Caki2 (cell line): ENCODE results near the gene PRR7. TPM values are rescaled to one million over a fixed set of nuclear protein-coding genes. Genes with fewer than 3 reads are reported as not detected.

Experiments
- DNase-seq: peaks from one replicate; pipeline ENCODE4 v3.0.0-alpha.2; 2015; ENCODE audit warnings: low read depth
- in situ Hi-C: cut with HindIII; loops from 2 replicates; pipeline ENCODE4 v1.10.0; 2016; ENCODE audit warnings: low sequenced_read_pairs, low pct_unique_long_range_greater_than_20kb, mixed read lengths
- total RNA-seq: library from RNA; depleted of rRNA; stranded (reverse); fragments of >200 nt; shearing (Covaris generic); gene quantifications from 2 replicates; pipeline ENCODE4 v1.2.3, GENCODE V29; 2014; ENCODE audit warnings: low replicate concordance

The PRR7 gene
- total RNA-seq, 1 experiment from 2014 or later: 50.5 TPM

DNA sequence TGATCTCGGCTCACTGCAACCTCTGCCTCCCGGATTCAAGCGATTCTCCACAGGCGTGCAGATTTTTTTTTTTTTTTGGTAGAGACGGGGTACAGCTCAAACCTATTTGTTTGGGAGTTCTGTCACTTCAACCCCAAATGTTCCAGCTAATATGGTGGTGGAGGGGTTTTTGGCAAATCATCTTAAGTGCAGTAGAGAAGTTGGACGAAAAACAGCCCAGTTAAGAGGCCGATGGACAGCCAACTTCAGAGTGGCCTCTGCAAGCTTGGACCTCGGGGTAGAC, 756 bp upstream of the PRR7 start:
- DNase-seq: no peak
- in situ Hi-C loops: no loop called here

- peak; percentile 65 for DNase-seq
- in situ Hi-C loops: no loop called here
Measured at GRCh38 chr5:177447066-177447610, 524 bp downstream of the PRR7 start.

DNA sequence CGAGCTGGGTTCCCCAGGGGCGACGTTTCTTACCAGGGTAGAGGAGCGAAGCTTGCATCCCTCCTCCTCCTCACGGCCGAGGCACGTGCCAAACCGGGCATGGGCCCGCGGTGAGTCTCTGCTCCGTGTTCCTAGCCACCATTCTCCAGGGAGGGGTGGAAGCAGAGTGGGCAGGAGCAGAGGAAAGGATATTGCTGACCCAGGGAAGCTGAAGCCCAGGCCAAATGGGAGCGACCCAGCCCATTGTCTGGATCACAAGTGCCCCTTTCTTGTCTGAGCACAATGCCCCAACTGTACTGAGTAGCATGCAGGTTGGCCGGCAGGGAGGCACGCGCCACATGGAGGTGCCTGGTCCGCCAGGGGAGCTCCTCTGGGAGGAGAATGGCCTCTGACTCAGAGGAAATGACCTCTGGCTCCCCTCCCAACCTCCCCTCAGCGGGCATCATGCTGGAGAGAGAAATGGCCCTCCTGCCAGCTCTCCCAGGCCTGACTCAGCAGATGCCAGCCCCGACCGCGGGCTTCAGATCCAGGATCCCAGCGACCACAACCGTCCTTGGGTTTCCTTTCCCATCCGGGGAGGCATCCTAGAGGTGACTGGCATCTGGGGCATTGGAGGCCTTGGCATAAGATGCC, 1.1 kb downstream of the PRR7 start:
- in situ Hi-C loops: no loop called here
- DNase-seq: peak; percentile 96

- in situ Hi-C loops: no loop called here
- DNase-seq: no peak
Measured at GRCh38 chr5:177448244-177448950, 1.8 kb downstream of the PRR7 start.

GRCh38 chr5:177449140-177450061, 2.8 kb downstream of the PRR7 start:
- in situ Hi-C loops: no loop called here
- DNase-seq: no peak

DNA sequence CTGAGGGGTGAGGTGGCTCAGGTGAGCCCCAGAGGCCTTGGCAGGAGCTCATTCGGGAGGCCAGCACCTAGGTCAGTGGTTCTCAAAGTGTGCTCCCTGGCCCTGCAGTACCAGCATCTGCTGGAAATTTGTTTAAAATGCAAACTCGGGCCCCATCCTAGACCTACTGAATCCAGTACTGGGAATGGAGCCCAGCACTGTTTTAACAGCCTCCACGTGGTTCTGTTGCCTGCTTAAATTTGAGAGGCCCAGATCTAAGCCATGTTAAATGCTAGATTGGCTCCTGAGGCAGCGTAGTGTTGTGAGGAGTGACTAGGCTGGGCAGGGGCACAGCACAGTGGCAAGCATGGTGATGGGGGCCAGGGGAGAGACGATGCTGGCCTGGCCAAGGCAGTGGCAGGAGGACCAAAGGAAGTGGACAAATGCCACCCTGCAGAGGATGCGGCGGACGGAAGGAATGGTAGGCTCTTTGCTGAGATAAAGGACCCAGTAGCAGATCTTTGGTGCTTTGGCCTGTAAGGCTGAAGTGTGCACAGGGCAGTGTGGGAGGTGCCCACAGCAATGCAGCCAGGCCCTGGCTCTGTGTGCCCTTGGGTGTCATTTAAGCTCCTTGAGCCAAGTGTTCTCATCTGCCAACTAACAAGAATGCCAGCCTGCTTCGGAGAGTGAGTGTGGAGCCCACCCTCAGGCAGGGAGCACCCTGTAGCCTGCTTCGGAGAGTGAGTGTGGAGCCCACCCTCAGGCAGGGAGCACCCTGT, 4.2 kb downstream of the PRR7 start:
- DNase-seq: no peak
- in situ Hi-C loops: no loop called here

DNA sequence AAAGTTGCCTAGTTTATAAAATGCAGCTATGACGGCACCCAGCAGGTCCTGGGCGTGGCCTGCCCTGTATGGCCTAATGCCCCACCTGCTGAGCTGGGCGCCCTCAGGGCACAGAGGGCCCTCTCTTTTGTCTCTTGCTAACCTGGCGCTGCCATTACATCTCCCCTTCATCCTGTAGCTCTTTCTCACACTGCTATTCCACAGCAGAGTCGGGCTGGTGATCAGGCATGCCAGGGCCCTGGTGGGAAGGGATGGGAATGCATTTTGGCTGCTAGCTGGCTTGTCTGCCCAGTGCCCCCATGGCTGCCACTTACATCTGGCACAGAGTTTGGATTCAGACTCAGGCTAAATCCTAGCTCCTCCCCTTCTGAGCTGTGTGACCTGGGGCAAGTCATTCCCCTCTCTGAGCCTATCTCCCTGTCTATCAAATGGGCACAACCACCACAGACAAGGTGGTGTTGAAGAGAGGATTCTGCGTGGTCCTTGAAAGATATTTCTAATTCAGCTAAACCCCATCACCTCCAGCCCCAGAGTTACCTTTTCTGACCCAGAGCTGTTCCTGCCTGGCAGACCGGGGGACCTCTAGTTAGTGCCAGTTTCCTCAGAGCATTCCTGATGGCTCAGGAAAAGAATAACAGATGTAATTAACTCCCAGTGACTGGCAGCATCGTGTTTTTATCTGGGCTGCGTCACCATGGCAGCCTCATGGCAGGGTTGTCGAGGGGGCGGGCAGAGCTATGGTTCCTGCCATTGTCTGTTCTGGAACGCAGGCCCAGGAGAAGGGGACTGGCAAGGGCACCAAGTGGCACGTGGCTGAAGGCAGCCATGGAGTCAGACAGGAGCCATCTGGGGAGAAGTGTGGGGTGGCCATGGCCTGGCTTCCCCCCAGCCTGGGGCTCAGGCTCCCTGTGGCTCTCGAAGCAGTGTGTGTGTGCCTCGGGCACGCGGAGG, 6.3 kb downstream of the PRR7 start:
- in situ Hi-C loops: no loop called here
- DNase-seq: no peak

DNA sequence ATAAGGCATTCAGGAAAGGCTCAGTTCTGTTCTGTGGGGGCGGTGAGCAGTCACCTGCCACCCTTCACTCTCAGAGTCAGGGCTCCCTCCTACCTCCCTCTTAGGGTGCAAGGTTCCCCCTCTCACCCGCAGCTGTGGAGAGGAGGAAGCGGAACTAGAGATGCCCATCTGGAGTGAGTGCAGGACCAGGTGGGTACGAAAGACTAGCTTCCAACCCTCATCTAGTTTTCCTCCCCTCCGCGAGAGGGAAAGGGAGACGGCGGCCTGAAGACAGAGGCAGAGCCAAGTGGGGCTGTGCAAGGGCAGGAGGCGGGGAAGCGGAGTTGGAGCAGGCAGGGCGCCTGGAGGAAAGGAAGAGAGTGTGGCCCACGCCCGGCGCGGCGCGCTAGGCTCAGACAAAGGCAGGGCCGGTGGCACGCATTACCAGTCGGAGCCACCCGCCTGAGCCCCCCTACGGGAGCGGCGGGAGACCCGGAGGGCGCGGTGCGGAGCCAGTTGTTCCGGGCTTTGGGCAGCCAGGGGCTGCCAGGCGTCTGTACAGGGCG, 7.3 kb downstream of the PRR7 start:
- in situ Hi-C loops: no loop called here
- no peak for DNase-seq

DNA sequence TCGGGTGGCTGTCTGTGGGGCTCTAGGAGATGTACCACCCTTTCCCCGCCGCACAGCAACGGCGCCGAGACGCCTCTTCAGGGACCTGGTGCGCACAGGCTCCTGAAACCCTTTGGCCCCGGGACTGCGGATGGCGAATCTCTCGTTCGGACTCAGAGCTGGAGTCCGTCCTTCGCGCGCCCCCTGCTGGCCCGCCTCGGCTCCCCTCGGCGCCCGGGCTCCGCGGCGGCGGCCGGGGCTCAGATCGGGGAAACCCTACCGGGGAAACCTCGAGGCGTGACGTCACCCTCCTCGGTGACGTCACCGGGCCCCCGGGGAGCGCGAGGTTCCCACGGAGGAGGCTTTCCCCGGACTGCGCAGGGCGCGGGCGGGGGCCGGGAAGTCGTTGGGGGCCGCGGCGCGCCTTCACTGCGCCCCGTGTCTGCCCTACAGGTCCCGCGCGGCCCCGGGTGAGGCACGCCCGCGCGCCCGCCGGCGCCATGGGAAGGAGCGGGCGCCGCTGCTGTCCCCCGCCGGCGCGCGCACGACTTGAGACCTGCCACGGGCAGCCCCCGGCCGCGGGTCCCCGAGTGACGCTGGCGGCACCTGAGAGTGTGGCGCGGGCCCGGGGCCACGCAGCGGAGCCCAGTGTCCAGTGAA, 7.9 kb downstream of the PRR7 start:
- in situ Hi-C loops: no loop called here
- DNase-seq: peak; percentile 92

GRCh38 chr5:177455036-177455660, 8.5 kb downstream of the PRR7 start:
- in situ Hi-C loops: no loop called here
- DNase-seq: peak; percentile 90

GRCh38 chr5:177455661-177456590, 9.3 kb downstream of the PRR7 start:
- in situ Hi-C loops: no loop called here
- DNase-seq: peak; percentile 77

DNA sequence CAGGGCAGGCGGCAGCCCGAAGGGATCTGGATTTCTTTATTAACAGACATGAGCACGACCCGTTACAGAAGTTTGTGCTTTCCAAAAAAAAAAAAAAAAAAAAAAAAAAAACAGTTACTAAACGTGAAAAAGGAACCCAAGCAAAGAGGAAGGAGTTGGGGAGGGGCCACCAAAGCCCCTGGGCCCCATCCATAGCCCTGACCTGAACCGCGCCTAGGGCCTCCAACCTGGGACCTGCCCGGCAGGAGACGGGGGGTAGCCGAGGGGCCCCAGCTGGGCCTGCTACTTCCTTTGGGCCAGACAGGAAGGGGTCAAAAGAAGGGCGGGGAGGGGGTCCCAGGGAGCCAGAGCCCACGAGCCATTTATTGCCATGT, 10.0 kb downstream of the PRR7 start:
- in situ Hi-C loops: no loop called here
- no peak for DNase-seq

DNA sequence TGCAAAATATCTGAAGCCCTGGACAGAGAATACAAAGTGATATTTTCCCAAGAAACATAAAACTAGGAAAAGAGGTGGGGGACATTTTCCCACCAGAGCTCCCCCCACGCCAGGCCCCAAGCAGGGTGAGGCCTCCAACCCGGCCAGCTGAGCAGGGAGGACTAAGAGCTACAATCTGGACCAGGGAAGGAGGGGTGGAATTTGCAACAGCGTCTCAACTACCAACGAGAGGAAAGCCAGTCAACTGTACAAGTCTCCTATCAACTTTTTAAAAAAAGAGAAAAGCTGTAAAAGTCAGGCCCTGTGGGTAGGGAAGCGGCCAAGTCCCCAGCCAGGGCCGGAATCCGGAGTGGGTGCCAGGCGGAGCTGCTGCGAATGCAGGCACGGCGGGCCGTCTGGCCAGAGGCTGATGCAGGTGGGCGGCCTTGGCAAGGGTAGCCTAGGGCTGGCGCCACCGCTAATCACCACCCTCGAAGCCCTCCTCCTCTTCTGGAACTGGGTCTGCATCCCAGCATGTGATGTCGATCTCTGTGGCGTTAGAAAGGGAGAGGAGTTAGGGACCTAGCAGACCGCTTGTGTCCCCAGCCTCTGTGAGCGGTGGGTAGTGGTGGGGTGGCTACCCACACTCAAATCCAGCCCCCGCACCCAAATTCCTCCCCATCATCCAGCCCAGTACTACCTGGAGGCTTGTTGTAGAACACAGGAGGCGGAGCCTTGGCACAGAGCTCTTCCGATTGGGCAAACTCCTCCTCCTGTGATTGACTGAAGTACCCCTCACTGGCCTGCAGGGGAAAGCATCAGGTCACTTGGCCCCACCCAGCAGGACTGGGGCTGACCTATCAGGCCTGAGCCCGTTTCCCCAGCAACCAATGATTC, 10.6 kb downstream of the PRR7 start:
- in situ Hi-C loops: no loop called here
- peak; percentile 97 for DNase-seq

DNA sequence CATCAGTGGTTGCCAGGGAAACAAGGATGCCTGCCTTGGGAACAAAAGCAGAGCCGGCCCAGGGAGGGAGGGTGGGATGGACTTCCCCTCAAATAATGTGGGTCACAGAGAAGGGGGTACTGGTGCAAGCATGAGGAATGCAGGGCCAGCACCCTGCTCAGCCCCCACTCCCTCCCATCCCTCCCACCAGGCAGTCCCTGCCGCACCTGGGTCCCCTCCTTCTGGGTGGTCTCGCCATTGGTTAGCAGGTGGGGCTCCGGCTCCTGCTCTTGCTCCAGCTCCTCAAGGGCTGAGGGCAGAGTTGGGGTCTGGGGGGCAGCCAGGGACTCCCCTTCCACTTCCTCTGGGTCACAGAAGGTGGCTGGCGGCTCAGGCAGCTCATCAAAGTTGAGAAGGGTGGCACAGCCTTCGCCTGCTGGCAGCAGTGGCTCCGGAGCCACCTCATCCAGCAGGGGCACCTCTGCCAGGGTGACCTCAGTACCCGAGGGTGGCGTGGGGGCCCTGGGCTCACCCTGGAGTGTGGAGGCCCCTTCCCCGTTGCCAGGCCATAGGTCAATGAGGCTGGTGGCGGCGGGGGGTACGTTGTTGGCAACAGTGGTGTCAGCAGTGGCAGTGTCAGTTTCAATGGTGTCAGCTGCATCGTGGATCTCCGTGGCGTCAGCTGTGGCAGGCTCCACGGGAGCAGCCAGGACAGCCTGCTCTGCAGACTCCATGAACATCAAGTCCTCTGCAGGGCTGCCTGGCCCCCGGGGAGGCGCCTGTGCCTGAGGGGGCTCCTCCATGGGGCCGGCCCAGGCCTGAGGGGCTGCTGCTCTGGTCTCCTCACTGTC, 11.5 kb downstream of the PRR7 start:
- in situ Hi-C loops: no loop called here

More for the DNA sequence above, 11.5 kb downstream of the PRR7 start:
- DNase-seq: no peak
